ENCODE results near the gene HYAL3. TPM values are rescaled to one million over a fixed set of nuclear protein-coding genes. Genes with fewer than 3 reads are reported as not detected.

The HYAL3 gene
- total and polyA plus RNA-seq, 2 of the 13 experiments (the other 11 are each of a cell fraction or from before 2014, with no cell fraction given), result 5.5 to 10.4 TPM

DNA sequence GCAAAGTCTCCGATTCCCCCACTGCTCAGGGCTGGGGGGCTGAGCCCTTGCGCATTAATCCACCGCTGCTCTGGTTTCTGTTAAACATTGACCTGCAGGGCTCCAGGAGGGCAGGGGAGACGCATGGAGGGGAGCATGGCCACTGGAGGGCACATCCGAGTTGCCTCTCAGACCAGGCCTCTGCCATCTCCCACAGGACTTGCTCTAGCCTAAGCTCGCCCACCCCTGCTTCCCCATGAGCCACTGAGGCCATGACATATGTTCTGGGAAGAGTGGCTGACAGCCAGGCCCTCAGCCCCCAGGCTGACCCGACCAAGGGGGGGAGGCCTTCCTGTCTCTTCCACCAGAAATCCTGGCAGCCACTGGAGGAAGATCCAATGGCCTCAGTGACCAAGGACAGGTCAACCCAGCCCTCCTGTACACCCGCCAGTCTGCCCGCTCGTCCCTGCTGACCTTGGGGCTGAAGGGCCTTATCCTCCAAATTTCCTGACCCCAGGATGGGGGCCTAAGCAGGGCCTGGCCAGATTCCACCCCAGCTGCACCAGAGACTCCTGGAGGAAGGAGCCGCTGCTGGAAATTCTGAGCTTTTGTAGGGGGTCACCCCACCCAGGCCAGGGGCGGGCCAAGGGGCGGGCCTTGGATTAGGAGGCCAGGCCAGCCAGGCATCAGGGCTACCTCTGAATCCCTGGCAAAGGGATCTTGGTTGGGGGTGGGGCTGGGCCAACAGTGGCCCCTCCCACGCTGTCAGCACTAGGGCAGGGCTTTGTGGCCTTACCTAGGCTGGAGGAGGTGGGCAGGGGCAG, 4.0 kb upstream of the HYAL3 start, which contains the start of gene HYAL1 (continued):
- TF ChIP-seq, protein P1, sequence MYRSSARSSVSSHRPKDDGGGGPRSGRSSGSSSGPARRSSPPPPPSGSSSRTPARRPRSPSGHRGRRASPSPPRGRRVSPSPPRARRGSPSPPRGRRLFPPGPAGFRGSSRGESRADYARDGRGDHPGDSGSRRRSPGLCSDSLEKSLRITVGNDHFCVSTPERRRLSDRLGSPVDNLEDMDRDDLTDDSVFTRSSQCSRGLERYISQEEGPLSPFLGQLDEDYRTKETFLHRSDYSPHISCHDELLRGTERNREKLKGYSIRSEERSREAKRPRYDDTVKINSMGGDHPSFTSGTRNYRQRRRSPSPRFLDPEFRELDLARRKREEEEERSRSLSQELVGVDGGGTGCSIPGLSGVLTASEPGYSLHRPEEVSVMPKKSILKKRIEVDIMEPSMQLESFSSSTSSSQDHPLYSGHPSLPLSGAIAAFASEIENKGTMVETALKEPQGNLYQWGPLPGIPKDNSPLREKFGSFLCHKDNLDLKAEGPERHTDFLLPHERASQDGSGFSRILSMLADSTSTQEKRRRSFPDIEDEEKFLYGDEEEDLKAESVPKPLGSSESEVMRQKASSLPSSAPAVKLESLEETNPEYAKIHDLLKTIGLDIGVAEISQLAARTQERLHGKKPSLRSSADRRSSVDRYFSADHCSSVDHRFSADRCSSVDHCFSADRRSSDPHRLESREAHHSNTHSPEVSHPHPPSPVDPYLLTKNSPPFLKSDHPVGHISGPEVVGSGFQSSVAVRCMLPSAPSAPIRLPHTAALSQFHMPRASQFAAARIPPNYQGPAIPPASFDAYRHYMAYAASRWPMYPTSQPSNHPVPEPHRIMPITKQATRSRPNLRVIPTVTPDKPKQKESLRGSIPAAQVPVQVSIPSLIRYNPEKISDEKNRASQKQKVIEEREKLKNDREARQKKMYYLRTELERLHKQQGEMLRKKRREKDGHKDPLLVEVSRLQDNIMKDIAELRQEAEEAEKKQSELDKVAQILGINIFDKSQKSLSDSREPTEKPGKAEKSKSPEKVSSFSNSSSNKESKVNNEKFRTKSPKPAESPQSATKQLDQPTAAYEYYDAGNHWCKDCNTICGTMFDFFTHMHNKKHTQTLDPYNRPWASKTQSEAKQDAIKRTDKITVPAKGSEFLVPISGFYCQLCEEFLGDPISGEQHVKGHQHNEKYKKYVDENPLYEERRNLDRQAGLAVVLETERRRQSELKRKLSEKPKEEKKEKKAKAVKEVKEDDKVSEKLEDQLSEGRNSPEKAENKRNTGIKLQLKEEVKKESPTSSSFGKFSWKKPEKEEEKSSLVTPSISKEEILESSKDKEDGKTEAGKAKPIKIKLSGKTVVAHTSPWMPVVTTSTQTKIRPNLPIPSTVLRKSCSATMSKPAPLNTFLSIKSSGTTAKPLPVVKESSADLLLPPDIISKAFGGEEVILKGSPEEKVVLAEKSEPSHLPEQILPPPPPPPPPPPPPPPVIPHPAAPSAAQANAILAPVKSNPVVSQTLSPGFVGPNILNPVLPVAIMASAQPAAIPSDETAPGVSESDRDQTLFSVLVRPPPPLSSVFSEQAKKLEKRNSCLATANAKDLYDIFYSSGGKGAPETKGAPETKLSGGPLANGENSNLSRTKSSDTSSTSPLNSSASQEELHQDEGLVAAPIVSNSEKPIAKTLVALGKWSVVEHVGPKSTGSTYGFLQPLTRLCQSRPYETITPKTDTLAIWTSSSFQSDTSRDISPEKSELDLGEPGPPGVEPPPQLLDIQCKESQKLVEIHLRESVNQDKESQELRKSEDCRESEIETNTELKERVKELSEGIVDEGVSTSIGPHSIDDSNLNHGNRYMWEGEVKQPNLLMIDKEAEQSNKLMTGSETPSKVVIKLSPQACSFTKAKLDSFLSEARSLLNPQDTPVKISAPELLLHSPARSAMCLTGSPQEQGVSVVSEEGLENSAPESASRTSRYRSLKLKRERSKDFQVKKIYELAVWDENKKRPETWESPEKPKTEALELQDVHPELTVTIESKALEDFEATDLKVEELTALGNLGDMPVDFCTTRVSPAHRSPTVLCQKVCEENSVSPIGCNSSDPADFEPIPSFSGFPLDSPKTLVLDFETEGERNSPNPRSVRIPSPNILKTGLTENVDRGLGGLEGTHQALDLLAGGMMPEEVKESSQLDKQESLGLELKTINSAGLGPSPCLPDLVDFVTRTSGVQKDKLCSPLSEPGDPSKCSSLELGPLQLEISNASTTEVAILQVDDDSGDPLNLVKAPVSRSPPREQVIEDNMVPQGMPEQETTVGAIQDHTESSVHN (CRISPR knock-in tag; IDR thresholded peaks at IDR 0.05), result 0 out of 2 replicates have a peak, but pooled peaks have one; percentile 22
- TF ChIP-seq SNAPC4 (CRISPR knock-in tag; IDR thresholded peaks at IDR 0.05) (peak; percentile 61; the same call in 1 of the 2 replicates), CBX5 (CRISPR knock-in tag; IDR thresholded peaks at IDR 0.05; ENCODE audit: borderline replicate concordance) (peak; percentile 43; the same call in 1 of the 2 replicates), HNRNPLL (IDR thresholded peaks at IDR 0.05; ENCODE audit: low read depth, low read length, poor library complexity, severe bottlenecking) (peak; percentile 34), IRF2 (CRISPR knock-in tag; IDR thresholded peaks at IDR 0.05) (0 out of 2 replicates have a peak, but pooled peaks have one; percentile 9), SRSF4 (IDR thresholded peaks at IDR 0.05; ENCODE audit: low read depth, low read length, poor library complexity, severe bottlenecking) (no peak), TBP (CRISPR knock-in tag; IDR thresholded peaks at IDR 0.05) (no peak)
